Panc1 (cell line): Measurements from ENCODE around the gene PPP1R2B.

Source experiments
- CTCF ChIP-seq: fragments of 450-650 bp; IDR thresholded peaks from 2 replicates; pipeline ENCODE4 v1.5.1; 2017; ENCODE audit warnings: mild to moderate bottlenecking
- POLR2AphosphoS5 ChIP-seq: IDR thresholded peaks from 2 replicates; pipeline ENCODE4 v1.6.1; 2012; ENCODE audit warnings: mild to moderate bottlenecking, low read depth, low read length, moderate library complexity
- TF ChIP-seq, protein P1 (sequence below), 2 experiments: IDR thresholded peaks; 2 replicates each; pipeline ENCODE4 v1.6.1; 2011 to 2012; ENCODE audit warnings: low read depth in 2 of 2, control low read depth in 1 of 2, low read length in 1 of 2, mild to moderate bottlenecking in 1 of 2, moderate library complexity in 1 of 2; ENCODE audit not compliant: insufficient read depth in 1 of 2

- no peak for TF ChIP-seq CTCF
- TF ChIP-seq POLR2AphosphoS5, result no peak
- TF ChIP-seq, protein P1, sequence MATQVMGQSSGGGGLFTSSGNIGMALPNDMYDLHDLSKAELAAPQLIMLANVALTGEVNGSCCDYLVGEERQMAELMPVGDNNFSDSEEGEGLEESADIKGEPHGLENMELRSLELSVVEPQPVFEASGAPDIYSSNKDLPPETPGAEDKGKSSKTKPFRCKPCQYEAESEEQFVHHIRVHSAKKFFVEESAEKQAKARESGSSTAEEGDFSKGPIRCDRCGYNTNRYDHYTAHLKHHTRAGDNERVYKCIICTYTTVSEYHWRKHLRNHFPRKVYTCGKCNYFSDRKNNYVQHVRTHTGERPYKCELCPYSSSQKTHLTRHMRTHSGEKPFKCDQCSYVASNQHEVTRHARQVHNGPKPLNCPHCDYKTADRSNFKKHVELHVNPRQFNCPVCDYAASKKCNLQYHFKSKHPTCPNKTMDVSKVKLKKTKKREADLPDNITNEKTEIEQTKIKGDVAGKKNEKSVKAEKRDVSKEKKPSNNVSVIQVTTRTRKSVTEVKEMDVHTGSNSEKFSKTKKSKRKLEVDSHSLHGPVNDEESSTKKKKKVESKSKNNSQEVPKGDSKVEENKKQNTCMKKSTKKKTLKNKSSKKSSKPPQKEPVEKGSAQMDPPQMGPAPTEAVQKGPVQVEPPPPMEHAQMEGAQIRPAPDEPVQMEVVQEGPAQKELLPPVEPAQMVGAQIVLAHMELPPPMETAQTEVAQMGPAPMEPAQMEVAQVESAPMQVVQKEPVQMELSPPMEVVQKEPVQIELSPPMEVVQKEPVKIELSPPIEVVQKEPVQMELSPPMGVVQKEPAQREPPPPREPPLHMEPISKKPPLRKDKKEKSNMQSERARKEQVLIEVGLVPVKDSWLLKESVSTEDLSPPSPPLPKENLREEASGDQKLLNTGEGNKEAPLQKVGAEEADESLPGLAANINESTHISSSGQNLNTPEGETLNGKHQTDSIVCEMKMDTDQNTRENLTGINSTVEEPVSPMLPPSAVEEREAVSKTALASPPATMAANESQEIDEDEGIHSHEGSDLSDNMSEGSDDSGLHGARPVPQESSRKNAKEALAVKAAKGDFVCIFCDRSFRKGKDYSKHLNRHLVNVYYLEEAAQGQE (IDR thresholded peaks at IDR 0.05; ENCODE audit: insufficient read depth in 1 of 2, low read depth in 2 of 2, low read length in 1 of 2), result no peak
These were observed 42.8 kb downstream of the PPP1R2B start for GRCh38 chr5:156892864-156893263.
